HG03521 (cell line): ENCODE data around the gene ATP13A5.

Experiments
- ATAC-seq: cut with Tn5 transposase; IDR thresholded peaks from one replicate; pipeline ENCODE4 v1.9.1; 2021; ENCODE audit warnings: mild to moderate bottlenecking, moderate library complexity; ENCODE audit not compliant: unreplicated experiment

ATP13A5 gene, protein sequence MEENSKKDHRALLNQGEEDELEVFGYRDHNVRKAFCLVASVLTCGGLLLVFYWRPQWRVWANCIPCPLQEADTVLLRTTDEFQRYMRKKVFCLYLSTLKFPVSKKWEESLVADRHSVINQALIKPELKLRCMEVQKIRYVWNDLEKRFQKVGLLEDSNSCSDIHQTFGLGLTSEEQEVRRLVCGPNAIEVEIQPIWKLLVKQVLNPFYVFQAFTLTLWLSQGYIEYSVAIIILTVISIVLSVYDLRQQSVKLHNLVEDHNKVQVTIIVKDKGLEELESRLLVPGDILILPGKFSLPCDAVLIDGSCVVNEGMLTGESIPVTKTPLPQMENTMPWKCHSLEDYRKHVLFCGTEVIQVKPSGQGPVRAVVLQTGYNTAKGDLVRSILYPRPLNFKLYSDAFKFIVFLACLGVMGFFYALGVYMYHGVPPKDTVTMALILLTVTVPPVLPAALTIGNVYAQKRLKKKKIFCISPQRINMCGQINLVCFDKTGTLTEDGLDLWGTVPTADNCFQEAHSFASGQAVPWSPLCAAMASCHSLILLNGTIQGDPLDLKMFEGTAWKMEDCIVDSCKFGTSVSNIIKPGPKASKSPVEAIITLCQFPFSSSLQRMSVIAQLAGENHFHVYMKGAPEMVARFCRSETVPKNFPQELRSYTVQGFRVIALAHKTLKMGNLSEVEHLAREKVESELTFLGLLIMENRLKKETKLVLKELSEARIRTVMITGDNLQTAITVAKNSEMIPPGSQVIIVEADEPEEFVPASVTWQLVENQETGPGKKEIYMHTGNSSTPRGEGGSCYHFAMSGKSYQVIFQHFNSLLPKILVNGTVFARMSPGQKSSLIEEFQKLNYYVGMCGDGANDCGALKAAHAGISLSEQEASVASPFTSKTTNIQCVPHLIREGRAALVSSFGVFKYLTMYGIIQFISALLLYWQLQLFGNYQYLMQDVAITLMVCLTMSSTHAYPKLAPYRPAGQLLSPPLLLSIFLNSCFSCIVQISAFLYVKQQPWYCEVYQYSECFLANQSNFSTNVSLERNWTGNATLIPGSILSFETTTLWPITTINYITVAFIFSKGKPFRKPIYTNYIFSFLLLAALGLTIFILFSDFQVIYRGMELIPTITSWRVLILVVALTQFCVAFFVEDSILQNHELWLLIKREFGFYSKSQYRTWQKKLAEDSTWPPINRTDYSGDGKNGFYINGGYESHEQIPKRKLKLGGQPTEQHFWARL

DNA sequence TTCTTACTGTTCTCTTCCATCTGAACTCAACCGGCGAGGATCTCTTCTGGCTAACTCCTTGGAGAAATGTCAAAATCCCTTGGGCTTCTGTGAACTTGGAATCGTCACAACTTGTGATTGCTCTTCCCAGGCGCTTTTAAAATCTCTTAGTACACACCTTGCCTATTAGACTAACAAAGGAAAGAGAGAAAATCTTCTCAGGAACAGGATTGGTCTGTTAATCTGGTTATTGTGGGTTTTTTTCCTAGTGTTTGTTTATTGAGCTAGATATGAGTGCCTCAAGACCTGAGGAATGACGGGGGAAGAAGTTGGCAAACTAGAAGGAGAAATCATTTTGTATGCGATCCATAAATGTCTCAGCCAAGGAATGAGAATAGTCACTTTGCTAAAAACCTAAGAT is at the start of gene ATP13A5:
TSS of gene ATP13A5 (minus strand) at position 48 of the 400 bp plus-strand sequence. CDS start at position 20, 28 bp downstream.
- ATAC-seq = no peak

DNA sequence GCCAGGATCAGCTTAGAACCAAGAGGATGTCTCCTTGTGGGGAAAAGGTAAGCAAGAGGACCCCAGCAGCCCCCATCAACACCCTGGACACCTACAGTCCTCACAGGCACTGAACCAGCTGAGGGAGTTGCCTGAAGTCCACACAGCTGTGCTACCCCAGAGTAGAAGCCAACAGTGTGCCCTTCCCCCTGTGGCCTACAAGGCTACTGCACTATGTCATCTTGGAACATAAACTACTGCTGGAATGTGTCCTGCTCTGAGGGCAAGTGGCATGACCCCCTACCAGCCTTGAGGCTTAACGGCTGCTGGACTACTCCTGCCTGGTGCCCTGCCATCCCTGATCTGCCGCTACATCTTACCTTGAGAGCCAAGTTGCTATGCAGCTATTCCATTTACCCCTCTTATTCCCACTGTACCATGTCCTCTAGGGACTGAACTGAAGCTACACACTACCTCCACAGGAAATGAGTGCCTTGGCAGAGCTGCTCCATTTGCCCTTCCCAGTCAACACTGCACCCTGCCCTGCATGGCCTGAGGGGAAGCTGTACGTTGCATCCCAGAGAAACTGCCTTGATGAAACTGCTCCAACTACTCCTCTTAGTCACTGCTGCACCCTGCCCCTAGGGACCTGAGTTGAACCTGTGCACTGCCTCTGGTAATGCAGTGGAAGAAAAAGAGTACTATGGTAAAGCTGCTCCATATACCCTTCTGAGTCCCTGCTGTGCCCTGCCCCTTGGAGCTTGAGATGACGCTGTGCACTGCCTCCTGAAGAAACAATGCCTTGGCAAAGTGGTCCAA is 40.2 kb upstream of the ATP13A5 start:
- no peak for ATAC-seq

DNA sequence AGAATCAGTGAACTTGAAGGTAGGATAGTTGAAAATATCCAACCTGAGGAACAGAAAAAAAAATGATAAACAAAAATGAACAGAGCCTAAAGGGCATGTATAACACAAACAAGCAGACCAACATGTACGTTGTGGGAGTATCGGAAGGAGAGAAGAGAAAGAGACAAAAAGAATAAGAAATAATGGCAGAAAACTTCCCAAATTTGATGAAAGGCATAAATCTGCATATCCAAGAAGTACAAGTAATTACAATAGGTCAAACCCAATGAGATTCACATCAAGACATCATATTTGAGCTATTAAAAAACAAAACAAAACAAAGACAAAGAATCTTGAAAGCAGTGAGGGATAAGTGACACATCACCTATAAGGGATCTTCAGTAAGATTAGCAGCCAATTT is 38.1 kb upstream of the ATP13A5 start:
- ATAC-seq = no peak

DNA sequence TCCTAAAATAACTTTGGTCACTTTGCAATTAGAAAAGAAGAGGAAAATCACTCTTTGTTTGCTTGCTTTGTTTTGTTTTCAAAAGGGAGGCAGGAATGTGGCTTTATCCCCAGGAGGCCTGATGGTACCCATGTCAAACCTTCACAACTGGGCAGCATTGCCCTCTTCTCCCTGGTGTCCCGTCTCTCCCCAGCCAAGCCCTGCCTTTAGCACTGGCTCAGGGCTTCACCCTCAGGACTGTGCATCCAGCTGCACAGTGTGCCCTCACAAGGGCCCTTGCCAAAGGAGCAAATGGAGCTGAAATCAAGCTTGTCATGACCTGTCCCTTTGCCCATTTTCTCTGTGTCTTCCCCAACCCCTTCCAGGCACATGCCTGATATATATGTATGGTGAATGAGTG is 29.1 kb upstream of the ATP13A5 start:
- ATAC-seq = no peak

DNA sequence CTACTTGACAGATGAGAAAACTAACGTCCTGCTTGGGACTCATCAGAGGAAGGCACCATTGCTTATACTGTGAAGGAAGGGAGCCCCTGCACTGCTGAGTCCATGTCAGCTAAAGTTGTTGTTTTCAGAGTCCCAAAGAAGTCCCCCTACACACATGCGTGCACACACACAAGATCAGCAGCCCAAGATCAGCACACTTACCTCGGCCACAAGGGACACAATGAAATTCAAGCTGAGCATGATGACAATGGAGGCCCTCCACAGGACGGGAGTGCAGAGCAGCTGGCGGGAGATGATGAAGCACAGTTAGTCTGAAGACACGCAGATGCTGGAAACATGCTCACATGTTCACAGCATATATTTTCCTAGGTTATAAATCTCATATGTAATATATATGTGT is 28.6 kb upstream of the ATP13A5 start:
- ATAC-seq = no peak

DNA sequence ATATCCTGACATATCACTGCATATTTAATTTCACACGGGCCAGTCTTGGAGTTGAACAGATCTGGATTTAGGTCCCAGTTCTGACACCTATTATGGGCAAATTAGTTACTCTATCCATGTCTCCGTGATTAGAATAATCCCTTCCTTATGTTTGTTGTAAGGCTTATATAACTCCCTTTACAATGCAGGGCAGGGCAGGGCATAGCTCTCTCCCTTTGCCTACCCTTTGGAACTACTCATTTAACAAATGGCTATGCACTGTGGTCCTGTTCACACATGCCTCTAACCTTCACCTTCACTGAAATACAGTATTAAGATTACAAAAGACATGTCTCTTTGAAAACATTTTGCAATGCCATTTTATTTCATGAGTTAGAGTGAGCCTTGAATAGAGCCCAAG is 24.8 kb upstream of the ATP13A5 start:
- no peak for ATAC-seq

DNA sequence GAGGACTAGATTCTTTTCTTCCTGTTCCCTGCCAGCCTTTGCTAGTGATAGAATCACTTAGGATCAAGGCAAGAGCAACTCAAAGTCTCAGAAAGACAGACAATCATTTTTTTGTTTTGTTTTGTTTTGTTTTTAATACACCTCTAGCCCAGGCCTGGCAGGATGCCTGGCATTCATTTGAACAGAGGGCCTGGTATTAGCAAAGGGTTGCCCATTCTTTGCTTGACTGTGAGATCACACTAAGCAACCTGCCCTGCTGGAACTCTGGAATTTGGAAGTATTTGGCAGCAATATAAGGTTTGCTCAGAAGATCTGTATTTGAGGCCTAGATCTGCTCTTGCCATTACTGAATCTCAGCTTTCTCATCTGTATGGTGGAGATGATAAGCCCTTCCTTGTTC is 21.8 kb upstream of the ATP13A5 start:
- no peak for ATAC-seq

DNA sequence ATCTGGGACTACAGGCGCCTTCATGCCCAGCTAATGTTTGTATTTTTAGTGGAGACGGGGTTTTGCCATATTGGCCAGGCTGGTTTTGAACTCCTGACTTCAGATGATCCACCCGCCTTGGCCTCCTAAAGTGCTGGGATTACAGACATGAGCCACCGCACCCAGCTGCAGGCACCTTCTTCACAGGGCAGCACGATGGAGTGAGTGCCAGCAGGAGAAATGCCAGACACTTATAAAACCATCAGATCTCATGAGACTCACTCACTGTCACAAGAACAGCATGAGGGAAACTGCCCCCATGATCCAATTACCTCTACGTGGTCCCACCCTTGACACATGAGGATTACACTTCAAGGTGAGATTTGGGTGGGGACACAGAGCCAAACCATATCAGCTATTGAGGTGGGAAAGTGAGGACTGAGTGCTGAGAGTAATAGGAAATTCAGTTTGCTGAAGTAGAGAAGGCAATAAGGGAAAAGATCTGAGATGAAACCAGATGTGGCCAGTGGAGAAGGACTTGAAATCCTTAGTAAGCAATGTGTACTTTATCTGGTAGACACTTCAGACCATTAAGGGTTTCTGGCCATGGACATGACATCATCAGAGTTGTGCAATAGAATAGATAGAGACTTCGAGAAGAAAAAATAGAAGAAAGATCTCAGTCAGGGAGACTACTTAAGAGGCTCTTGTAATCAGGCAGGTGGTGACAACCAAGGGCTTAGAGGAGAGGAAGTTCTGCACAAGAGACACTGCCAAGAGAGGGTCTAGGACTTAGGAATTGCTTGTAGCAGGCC is 18.1 kb upstream of the ATP13A5 start:
- no peak for ATAC-seq

DNA sequence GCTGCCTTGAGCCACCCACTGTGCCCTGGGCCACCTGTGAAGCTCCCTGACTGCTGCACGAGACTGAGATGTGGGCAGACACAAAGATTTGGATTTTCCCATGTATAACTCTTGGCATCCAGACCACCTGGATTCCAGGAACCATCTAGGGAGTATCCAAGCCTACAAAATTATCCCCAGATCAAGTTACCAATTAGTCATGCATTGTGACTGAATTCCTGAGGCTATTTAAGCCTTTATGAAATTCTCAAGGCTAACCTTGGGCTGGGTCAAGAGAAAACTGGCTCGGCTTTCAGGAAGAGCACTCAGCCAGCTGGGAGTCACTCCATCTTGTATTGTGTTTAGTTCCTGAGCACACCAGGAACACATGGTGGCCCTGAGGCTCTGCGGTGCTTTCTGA is 13.3 kb upstream of the ATP13A5 start:
- no peak for ATAC-seq

DNA sequence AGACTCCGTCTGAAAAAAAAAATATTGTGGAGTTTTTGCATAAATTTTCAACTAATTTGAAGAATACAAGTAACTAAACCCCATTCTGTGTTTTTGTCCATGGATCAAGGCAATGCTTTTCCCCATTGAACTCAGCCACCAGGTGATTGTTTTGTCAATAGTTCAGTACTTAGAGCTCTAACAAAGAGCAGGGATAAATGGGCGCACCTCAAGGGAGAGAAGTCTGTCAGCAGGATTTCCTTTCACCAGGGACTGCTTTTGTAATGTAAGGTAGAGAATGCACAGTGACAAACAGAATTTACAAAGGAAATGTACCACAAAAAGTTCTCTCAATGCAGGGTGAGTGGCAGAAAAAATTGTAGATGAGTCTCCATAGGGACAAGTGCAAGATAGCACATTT is 10.8 kb upstream of the ATP13A5 start:
- ATAC-seq = no peak

DNA sequence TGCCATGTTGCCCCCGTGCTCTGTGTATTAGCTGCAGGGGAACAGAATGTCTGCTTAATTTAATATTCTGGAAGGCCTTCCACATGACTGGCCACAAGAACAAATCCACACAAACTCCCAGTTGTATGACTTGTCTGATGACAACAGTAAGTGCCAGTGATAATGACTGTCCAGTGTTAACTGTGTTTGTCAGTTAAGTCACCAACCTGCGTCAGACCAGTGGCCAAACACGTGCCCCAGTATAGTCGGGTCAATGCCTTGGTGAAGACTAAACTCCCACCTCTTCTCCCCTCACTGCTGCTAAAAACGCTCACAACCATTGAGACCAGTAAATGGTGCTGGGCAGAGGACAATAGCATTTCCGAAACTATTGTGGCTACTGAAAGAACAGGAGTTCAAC is 9.8 kb upstream of the ATP13A5 start:
- no peak for ATAC-seq

DNA sequence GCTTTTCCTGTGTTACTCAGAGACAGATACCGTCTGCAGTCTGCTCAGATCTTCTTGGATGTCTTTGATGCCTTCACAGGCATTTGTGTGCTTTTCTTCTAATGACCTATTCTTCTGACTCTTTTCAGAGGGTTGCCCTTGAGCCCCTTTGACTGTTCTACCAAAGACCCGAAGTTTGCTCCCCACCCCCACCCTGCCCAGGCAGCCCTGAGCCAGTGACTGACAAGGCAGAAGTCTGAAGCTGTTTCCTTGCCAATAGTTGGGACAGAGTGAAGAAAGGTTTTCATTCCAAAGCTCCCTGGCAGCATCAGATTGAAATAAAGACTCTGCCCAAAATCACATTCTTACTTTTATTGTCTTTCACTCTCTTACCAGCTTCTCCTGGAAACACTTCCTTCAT is 9.0 kb upstream of the ATP13A5 start:
- no peak for ATAC-seq

DNA sequence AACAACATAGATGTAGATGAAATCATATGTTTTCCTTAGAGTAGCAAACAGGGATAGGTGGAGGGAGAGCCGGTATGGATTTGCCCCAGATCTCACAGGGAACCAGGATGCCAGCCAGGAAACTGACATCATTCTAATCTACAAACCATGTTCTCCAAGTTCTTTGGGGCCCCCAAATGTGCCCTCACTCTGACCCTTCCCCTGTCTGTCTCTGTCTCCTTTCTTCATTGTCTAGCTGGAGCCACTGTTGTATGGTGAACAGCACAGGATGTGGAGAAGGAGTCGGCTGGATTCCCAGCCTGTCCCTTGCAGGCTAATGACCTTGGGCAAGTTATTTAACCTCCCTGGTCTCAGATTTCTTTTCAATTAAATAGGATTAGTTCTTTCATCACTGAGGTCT is 962 bp downstream of the ATP13A5 start:
- ATAC-seq = no peak

DNA sequence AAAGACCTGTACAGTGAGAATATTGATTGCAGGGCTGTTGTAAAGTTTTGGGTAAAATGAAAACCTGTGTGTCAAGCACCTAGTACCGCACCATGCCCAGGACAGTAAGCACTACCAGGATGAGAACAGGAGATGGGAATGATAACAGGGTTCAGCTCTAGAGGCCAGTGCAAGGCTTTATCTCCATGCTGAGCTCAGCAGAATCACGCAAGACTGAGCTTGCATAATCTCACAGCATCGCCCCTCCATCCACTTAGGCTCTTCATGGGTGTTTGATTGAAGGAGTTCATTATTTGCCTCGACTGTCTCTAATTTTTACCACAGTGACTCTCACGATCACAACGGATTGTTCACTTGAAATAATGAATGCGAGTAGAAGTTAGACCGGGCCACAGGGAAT is 2.9 kb downstream of the ATP13A5 start:
- ATAC-seq = no peak

DNA sequence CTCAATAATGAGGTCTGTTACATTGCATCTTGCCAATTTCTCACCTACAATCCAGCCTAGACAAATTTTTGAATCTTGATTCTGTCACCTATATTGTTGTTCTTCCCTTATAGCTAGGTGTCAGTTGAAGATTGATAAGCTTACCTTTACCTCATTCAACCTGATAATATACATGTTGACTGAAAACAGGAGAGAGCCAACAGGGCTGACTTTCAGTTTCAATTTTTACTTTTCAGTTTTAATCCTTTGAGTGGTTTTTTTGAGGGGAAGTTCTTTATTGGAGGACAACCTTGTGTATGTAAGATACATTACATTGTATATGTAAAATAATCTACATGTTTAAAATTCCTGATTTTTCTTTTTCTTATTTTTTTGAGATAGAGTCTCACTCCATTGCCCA is 5.8 kb downstream of the ATP13A5 start:
- ATAC-seq = no peak

DNA sequence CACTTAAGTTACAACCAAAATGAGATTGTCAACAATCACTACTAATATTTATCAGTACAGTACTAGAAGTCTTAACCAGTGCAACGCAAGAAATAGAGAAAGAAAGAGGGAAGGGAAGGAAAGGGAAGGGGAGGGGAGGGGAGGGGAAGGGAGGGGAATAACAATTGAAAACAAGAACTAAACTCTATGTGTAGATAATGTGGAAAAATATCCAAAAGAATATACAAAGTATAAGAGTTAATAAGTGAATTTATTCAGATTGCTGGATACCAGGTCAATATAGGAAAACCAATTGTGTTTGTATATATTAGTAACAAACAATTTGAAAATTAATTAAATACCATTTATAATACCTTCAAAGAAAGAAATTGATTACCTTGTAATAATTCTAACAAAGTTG is 10.7 kb downstream of the ATP13A5 start:
- ATAC-seq = no peak

DNA sequence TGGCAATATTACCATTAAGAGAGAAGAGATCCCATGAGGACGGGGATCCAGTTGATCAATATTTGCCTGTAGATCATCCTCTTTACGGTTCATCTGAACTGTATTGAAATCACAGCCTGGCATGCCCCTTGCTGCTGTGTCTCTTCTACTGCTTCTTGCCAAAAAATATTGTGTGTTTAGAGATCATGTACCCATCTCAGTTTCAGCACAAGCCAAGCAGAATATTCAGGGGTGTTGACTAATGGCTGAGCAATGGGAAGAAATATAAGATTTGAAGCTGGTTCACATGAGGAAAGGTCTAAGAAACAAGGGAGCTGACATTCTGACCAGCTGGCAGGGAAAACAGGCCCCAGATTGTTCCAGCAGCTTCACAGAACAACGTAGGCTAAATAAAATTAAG is 21.3 kb downstream of the ATP13A5 start:
- no peak for ATAC-seq

DNA sequence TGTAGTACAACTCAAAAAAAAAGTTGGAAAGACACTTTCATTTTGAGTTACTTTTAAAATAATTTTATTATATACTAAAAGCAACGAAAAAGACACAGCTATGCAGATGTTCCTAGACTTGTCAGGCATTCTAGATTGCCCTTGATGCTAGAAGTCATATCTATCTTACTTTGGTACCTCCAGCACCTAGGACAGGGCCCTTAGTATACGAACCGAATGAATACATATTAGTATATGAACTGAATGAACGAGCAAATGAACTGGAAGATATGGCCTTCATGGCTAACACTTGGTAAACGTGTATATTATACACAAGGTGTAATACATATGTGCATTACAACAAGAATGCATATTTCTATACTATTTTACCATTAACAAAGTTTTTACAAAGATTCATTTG is 24.1 kb downstream of the ATP13A5 start:
- ATAC-seq = no peak

DNA sequence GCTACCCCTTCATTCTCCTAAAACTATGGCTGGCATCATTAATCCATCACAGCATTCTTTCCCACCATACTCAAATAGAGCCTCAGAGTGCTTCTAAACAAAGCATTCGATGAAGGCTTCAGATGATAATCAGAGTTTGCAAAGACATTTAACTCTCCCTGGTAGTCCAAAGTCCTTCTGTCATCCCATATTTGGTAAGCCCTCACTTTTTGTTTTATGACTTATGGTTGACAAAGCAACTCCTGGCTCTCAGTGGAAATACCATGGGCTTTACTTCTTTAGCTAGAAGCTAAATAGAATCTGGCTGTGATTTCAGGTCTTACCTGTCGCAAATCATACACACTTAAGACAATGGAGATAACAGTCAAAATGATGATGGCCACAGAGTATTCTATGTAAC is 27.8 kb downstream of the ATP13A5 start:
- no peak for ATAC-seq

DNA sequence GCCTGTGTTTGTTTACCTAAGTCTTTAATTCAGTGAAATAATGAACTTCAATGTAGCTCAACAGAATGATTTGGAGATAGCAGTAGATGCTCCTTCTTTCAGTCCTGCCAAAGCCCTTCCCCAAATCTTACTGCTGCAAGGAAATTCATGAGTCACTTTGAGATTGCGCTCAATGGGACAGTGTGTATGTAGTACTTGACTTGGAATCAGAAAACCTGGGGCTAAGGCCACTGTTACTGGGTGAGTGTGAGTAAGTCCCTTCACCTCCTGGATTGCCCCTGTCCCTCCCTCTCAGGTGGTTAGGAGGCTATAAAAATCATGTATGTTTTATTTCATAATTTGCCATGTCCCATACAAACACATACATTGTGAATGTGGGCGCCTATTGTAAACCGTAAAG is 29.9 kb downstream of the ATP13A5 start:
- no peak for ATAC-seq
